Measurements from ENCODE around the gene IRX4. TPM values are rescaled to one million over a fixed set of nuclear protein-coding genes. Genes with fewer than 3 reads are reported as not detected.

The IRX4 gene
- total and polyA plus RNA-seq, 9 of the 15 experiments (the other 6 are each of a cell fraction or from before 2014, with no cell fraction given): not detected

- H3K9me3 ChIP-seq (replicated peaks; ENCODE audit: control insufficient read depth, insufficient read depth, low read depth, low read length): no peaks in the 10 kb centered on the region
- H3K4me3 ChIP-seq: no peak overlapping the region
- no peaks in the 10 kb centered on the region for H4K20me1 ChIP-seq (replicated peaks; ENCODE audit: control insufficient read depth, insufficient read depth, low read length)
- in situ Hi-C loops (cut with MboI) (no loop called here), intact Hi-C loops (cut with micrococcal nuclease) (no loop called here)
- no peak overlapping the region for H3K4me2 ChIP-seq (ENCODE audit: insufficient read depth, low read length)
- no peak for FAIRE-seq
- no peaks in the 10 kb centered on the region for H3K36me3 ChIP-seq (ENCODE audit: control insufficient read depth, insufficient read depth, low read length)
- H3K27me3 ChIP-seq (ENCODE audit: control insufficient read depth in 2 of 2, insufficient read depth in 2 of 2, low read length in 2 of 2): peaks cover 30 to 44% of the 10 kb centered on the region in 2 experiments; a peak in 3 of 5 replicates
- ChIA-PET POLR2A (interaction anchor here (0.7 kb wide), 1 partner anchor 513 kb away, joined by 3 read pairs; no protein-coding TSS in a partner anchor), CTCF (ENCODE audit: low intra/inter-chr PET ratio) (no interaction called here)
- no peak overlapping the region for H2AFZ ChIP-seq (ENCODE audit: low read depth, low read length)
- ATAC-seq: no peak
- TF ChIP-seq AFF1 (IDR thresholded peaks at IDR 0.05; ENCODE audit: low read depth in 1 of 2, partially characterized antibody in 2 of 2): no peak
- no peak for TF ChIP-seq FOXK1 (CRISPR knock-in tag; IDR thresholded peaks at IDR 0.05; ENCODE audit: borderline replicate concordance)
- no peak for TF ChIP-seq CXXC5 (CRISPR knock-in tag; IDR thresholded peaks at IDR 0.05)
- no peak for TF ChIP-seq POU5F1 (IDR thresholded peaks at IDR 0.05; ENCODE audit: borderline replicate concordance, low read depth, low read length, partially characterized antibody)
- no peak for DNase-seq (ENCODE audit: extremely low read depth in 1 of 4, low spot score in 3 of 4)
- 5% methylated on average over 15 of the region's 43 CpGs for WGBS (ENCODE audit: insufficient coverage, low coverage, missing lambda C conversion rate)
- H3K4me1 ChIP-seq (replicated peaks in 1 of 2; ENCODE audit: control insufficient read depth in 2 of 2, insufficient read depth in 2 of 2, low read length in 2 of 2): peaks cover 0 to 13% of the 10 kb centered on the region in 2 experiments; a peak in 2 of 5 replicates
- H3K79me2 ChIP-seq (ENCODE audit: control insufficient read depth, insufficient read depth, low read length): no peaks in the 10 kb centered on the region
- H3K9me1 ChIP-seq (ENCODE audit: control insufficient read depth, insufficient read depth, low read length): no peaks in the 10 kb centered on the region
- no peak overlapping the region for H3K9ac ChIP-seq (ENCODE audit: insufficient read depth in 1 of 2, low read depth in 2 of 2, low read length in 2 of 2)
- no peak overlapping the region for H3K27ac ChIP-seq (ENCODE audit: extremely low read depth, low read depth, low read length)
- no TSS peak for BruUV-seq (replicated peaks)
Observed at GRCh38 chr5:1876660-1877064, 6.1 kb downstream of the IRX4 start.

Measured in K562 (cell line).